Lung (tissue), 12 donors: Measurements from ENCODE around the gene MAN2B2. TPM values are rescaled to one million over a fixed set of nuclear protein-coding genes. Genes with fewer than 3 reads are reported as not detected.

ENCODE experiments used
- ATAC-seq: fragments of 200-7000 bp; cut with Tn5 transposase; one replicate; pipeline ENCODE4 v1.9.1; 2020; ENCODE audit warnings: moderate number of reproducible peaks; ENCODE audit not compliant: insufficient read depth, low FRiP score
- DNase-seq, 3 donors: peaks; one replicate each; pipeline ENCODE4 v3.0.0-alpha.2; 2013 to 2017
- H3K27ac ChIP-seq, 2 donors: one replicate each; pipeline ENCODE4 v1.5.1; 2013; ENCODE audit warnings: mild to moderate bottlenecking in 2 of 2, moderate library complexity in 2 of 2, control low read depth in 1 of 2, inconsistent platforms in 1 of 2, low read depth in 1 of 2, low read length in 1 of 2
- H3K27me3 ChIP-seq, 3 donors: one replicate each; pipeline ENCODE4 v1.5.1; 2013; ENCODE audit warnings: low read length in 2 of 3; ENCODE audit not compliant: control insufficient read depth in 3 of 3, insufficient read depth in 3 of 3
- H3K36me3 ChIP-seq, 4 donors: one replicate each; pipeline ENCODE4 v1.5.1; 2013; ENCODE audit warnings: low read length in 4 of 4, mild to moderate bottlenecking in 1 of 4, moderate library complexity in 1 of 4; ENCODE audit not compliant: control insufficient read depth in 4 of 4, insufficient read depth in 4 of 4
- H3K4me1 ChIP-seq, 5 donors: one replicate each; pipeline ENCODE4 v1.5.1; 2013; ENCODE audit warnings: low read length in 5 of 5, mild to moderate bottlenecking in 2 of 5, moderate library complexity in 1 of 5; ENCODE audit not compliant: control insufficient read depth in 5 of 5, insufficient read depth in 5 of 5
- H3K4me3 ChIP-seq: one replicate; pipeline ENCODE4 v1.5.1; 2013; ENCODE audit warnings: mild to moderate bottlenecking, control low read depth, moderate library complexity
- H3K9ac ChIP-seq, 2 donors: one replicate each; pipeline ENCODE4 v1.5.1; 2013; ENCODE audit warnings: low read length in 2 of 2, control low read depth in 1 of 2; ENCODE audit not compliant: insufficient read depth in 1 of 2
- H3K9me3 ChIP-seq, 4 donors: one replicate each; pipeline ENCODE4 v1.5.1; 2013; ENCODE audit warnings: low read length in 3 of 4, mild to moderate bottlenecking in 1 of 4, moderate library complexity in 1 of 4; ENCODE audit not compliant: control insufficient read depth in 4 of 4, insufficient read depth in 3 of 4
- CTCF ChIP-seq: IDR thresholded peaks from 2 replicates; pipeline ENCODE4 v1.5.1; 2012; ENCODE audit warnings: mild to moderate bottlenecking; ENCODE audit errors: control extremely low read depth, extremely low read depth
- WGBS, 2 donors: extraction: QIAGEN DNeasy Blood & Tissue Kit; methylation state at CpG; one replicate each; pipeline ENCODE4 v1.1.7; 2013; 5-methylcytosine and 5-hydroxymethylcytosine counted together
- polyA plus RNA-seq, 2 donors: library from polyadenylated mRNA; stranded (reverse); fragments of 200-250 nt; gene quantifications; one replicate each; pipeline ENCODE4 v1.2.1, GENCODE V29; 2013
- total RNA-seq, 2 donors: library from RNA; depleted of rRNA in 1 of 2; stranded (reverse); fragments of >200 nt in 1 of 2; gene quantifications; one replicate each; pipeline ENCODE4 v1.2.1, GENCODE V29; 2014 to 2021
- donor health status: control.
- donor health status: control.
- donor health status: Bipolar disorder and iron deficiency.
- donor health status: healthy.
- donor health status: DM: yes; HTN: yes; CAD: no.

MAN2B2 gene
- total and polyA plus RNA-seq, 4 donors, result 6.5 to 36.1 (median 16.5) TPM

- no peak overlapping the region for H3K27ac ChIP-seq
- ATAC-seq (no peak), DNase-seq (no peak)
- H3K27me3 ChIP-seq, result no peaks in the 10 kb centered on the region
- no peak overlapping the region for H3K4me3 ChIP-seq
- H3K9ac ChIP-seq, result no peak overlapping the region
- whole genome bisulfite sequencing, 2 donors, result 91 to 93% methylated on average over 10 of the region's 10 CpGs
- no peaks in the 10 kb centered on the region for H3K4me1 ChIP-seq
- TF ChIP-seq CTCF, result no peak
- H3K36me3 ChIP-seq, result peaks cover 0 to 63% (median 9%) of the 10 kb centered on the region in 4 donors
- H3K9me3 ChIP-seq, result peaks cover 0 to 9% (median 0%) of the 10 kb centered on the region in 4 donors
Measured at GRCh38 chr4:6598127-6598526, 23.1 kb downstream of the MAN2B2 start.

- H3K4me1 ChIP-seq, result no peaks in the 10 kb centered on the region
- H3K36me3 ChIP-seq, result peaks cover 0 to 61% (median 9%) of the 10 kb centered on the region in 4 donors
- ATAC-seq (no peak), DNase-seq (no peak)
- TF ChIP-seq CTCF, result no peak
- H3K9me3 ChIP-seq, result peaks cover 0 to 9% (median 0%) of the 10 kb centered on the region in 4 donors
- 91 to 93% methylated on average over 13 of the region's 13 CpGs for WGBS, 2 donors
- no peak overlapping the region for H3K27ac ChIP-seq
- H3K27me3 ChIP-seq, result no peaks in the 10 kb centered on the region
- no peak overlapping the region for H3K4me3 ChIP-seq
- no peak overlapping the region for H3K9ac ChIP-seq
Measured at GRCh38 chr4:6598641-6599040, 23.7 kb downstream of the MAN2B2 start.

- Histone ChIP-seq H3K36me3 (peaks cover 4 to 71% (median 23%) of the 10 kb centered on the region in 4 donors), H3K27ac (no peak overlapping the region), H3K27me3 (no peaks in the 10 kb centered on the region), H3K4me3 (no peak overlapping the region), H3K9me3 (peaks cover 0 to 16% (median 2%) of the 10 kb centered on the region in 4 donors), H3K9ac (no peak overlapping the region), H3K4me1 (no peaks in the 10 kb centered on the region)
- no peak for TF ChIP-seq CTCF
- WGBS, 2 donors, result 88 to 91% methylated on average over 10 of the region's 10 CpGs
- DNase-seq, result no peak
- no peak for ATAC-seq
Measured at GRCh38 chr4:6601661-6602250, 26.8 kb downstream of the MAN2B2 start.

- peaks cover 4 to 66% (median 28%) of the 10 kb centered on the region in 4 donors for H3K36me3 ChIP-seq
- H3K27me3 ChIP-seq, result no peaks in the 10 kb centered on the region
- no peak overlapping the region for H3K4me3 ChIP-seq
- no peaks in the 10 kb centered on the region for H3K4me1 ChIP-seq
- H3K27ac ChIP-seq, result no peak overlapping the region
- no peak for TF ChIP-seq CTCF
- H3K9me3 ChIP-seq, result peaks cover 0 to 16% (median 2%) of the 10 kb centered on the region in 4 donors
- DNase-seq, result no peak
- WGBS, 2 donors, result 94 to 96% methylated on average over 6 of the region's 6 CpGs
- ATAC-seq, result no peak
- no peak overlapping the region for H3K9ac ChIP-seq
Measured at GRCh38 chr4:6602289-6602688, 27.3 kb downstream of the MAN2B2 start.
